Activated effector memory CD4-positive, alpha-beta T cell treated with Interleukin-2 at 50 U/mL for 16 hours (primary cell): ENCODE measurements around the gene TICAM1.

ENCODE experiments used
- DNase-seq: peaks from one replicate; pipeline ENCODE4 v3.0.0-alpha.2; 2020

TICAM1 gene

GRCh38 chr19:4768934-4769777 lies 62.4 kb downstream of the TICAM1 start:
- peak; percentile 48 for DNase-seq
